PFSK-1 (cell line): Measurements from ENCODE around the gene NAA15.

Experiments used
- FOXP2 ChIP-seq: optimal IDR thresholded peaks from 2 replicates; pipeline ENCODE3; 2011; ENCODE audit warnings: borderline replicate concordance, control low read depth, inconsistent platforms; ENCODE audit not compliant: insufficient read depth; ENCODE audit errors: extremely low read length, extremely low read depth
- POLR2AphosphoS5 ChIP-seq: IDR thresholded peaks from 2 replicates; pipeline ENCODE4 v1.6.1; 2012; ENCODE audit warnings: low read depth, mild to moderate bottlenecking, control low read depth, low read length, moderate library complexity
- REST ChIP-seq, 2 experiments: IDR thresholded peaks; 2 replicates each; pipeline versions ENCODE4 v1.6.1 to v1.8.0; 2011 to 2012; ENCODE audit warnings: low read depth in 2 of 2, low read length in 2 of 2, control low read depth in 1 of 2, inconsistent platforms in 1 of 2, mild to moderate bottlenecking in 1 of 2, moderate library complexity in 1 of 2; ENCODE audit not compliant: insufficient read depth in 1 of 2
- SIN3A ChIP-seq: IDR thresholded peaks from 2 replicates; pipeline ENCODE4 v1.6.1; 2012; ENCODE audit warnings: mild to moderate bottlenecking, low read length, moderate library complexity, borderline replicate concordance; ENCODE audit not compliant: insufficient read depth
- TAF1 ChIP-seq: IDR thresholded peaks from 2 replicates; pipeline ENCODE4 v1.6.1; 2012; ENCODE audit warnings: low read length, control low read depth, borderline replicate concordance; ENCODE audit not compliant: insufficient read depth

Gene NAA15

GRCh38 chr4:139374251-139374650 is 72.9 kb downstream of the NAA15 start:
- TF ChIP-seq FOXP2 (no peak), SIN3A (no peak)

- no peak for TF ChIP-seq TAF1
- TF ChIP-seq FOXP2, result no peak
- TF ChIP-seq POLR2AphosphoS5, result no peak
- TF ChIP-seq REST (IDR thresholded peaks at IDR 0.05; ENCODE audit: insufficient read depth in 1 of 2, low read depth in 2 of 2, low read length in 2 of 2), result no peak
- no peak for TF ChIP-seq SIN3A
Observed at GRCh38 chr4:139386421-139386820, 85.1 kb downstream of the NAA15 start.

- TF ChIP-seq SIN3A (no peak), TAF1 (no peak), POLR2AphosphoS5 (no peak), REST (IDR thresholded peaks at IDR 0.05; ENCODE audit: insufficient read depth in 1 of 2, low read depth in 2 of 2, low read length in 2 of 2) (no peak), FOXP2 (no peak)
Observed at GRCh38 chr4:139389102-139389501, 87.8 kb downstream of the NAA15 start.

DNA sequence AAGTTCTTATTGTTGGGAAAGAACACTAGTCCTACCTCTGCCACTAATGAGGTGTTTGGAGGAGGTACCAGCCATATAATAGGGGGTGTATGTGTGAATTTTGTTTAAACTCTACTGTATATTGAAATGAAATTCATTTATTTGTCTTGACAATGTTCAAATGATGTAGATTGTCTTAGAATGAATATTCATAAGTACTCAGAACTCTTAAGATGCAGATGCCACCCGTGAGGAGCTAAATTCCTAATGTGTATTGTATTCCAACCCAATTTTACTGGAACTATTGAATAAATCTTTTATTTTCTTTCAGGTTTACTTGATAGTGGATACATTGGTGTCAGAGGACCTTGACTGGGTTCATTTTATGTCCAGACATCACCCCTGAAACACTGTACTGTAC is 88.7 kb downstream of the NAA15 start:
- TF ChIP-seq POLR2AphosphoS5, result no peak
- no peak for TF ChIP-seq SIN3A
- TF ChIP-seq TAF1, result no peak
- no peak for TF ChIP-seq REST (IDR thresholded peaks at IDR 0.05; ENCODE audit: insufficient read depth in 1 of 2, low read depth in 2 of 2, low read length in 2 of 2)
- no peak for TF ChIP-seq FOXP2

- TF ChIP-seq FOXP2 (no peak), TAF1 (no peak), REST (IDR thresholded peaks at IDR 0.05; ENCODE audit: insufficient read depth in 1 of 2, low read depth in 2 of 2, low read length in 2 of 2) (no peak), POLR2AphosphoS5 (no peak), SIN3A (no peak)
Observed at GRCh38 chr4:139391731-139392130, 90.4 kb downstream of the NAA15 start.
